Embryonic facial prominence (tissue), 1 donor: ENCODE results near the gene CTSE.
"Not testable (repeated sequence)": the region's sequence is repeated elsewhere in the genome, so short reads cannot be mapped to it uniquely, and the experiment has no call there.

Experiments
- DNase-seq: peaks from one replicate; pipeline ENCODE4 v3.0.0-alpha.2; 2016; ENCODE audit errors: extremely low spot score

Gene CTSE

DNA sequence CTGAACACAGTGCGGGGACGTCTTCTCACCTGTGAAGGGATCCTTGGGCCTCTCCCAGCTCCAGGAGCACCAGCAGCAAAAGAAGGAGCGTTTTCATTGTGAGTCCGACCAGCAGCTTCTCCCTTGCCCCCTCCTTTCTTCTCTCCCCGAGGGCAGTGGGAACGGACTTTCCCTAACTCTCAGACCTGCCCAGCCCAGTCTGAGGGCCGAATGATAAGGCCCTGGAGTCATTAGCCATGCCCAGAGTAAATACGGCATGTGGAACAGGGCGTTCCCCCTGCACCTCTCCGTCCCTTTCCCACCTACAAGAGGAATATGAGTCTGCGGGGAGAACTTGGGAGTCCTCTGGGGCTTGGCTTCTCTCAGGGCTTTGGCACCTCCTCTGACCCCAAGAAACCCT lies at the start of gene CTSE:
CTSE (minus strand) TSS at position 201 of the 400 bp plus-strand sequence; CDS start at position 97, 104 bp downstream.
- DNase-seq, result no peak

DNA sequence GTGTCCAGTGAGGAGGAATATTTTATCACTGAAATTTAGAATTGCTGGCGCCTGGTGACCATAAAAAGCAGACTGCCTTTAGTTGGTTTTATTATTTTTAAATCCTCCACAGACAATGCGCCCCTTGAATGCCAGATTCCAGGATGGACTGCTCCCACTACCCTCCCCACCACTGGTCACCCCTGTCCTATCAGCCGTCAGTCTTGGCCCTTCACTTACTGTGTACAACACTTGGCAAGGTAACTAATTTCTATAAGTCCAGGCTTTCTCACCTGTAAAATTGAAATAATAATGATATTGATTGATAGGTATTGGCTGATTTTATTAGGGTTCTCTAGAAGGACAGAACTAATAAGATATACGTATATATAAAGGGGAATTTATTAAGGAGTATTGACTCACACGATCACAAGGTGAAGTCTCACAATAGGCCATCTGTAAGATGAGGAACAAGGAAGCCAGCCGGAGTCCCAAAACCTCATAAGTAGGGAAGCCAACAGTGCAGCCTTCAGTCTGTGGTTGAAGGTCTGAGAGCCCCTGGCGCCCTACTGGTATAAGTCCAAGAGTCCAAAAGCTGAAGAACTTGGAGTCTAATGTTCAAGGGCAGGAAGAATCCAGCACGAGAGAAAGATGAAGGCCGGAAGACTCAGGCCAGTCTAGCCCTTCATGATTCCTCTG lies 47.1 kb upstream of the CTSE start:
- no peak for DNase-seq

DNA sequence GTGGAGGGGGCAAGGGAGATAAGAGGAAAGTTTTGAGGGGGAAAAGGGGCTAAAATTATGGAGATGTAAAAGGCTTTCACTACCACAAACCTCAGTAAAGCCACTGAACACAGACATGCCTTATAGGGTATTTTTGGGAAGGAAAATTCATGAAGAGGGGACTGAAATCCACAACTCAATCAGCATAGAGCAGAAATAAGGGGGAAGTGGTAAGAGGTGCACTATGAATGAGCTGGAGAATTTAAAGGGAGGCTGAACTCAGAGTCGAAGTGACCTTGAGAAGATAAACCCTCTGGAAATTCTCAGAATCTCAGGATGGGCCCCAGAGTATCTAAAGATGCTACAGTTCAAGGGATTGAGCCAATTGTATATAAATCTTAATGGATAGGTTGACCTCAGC lies 44.6 kb upstream of the CTSE start:
- DNase-seq, result no peak

DNA sequence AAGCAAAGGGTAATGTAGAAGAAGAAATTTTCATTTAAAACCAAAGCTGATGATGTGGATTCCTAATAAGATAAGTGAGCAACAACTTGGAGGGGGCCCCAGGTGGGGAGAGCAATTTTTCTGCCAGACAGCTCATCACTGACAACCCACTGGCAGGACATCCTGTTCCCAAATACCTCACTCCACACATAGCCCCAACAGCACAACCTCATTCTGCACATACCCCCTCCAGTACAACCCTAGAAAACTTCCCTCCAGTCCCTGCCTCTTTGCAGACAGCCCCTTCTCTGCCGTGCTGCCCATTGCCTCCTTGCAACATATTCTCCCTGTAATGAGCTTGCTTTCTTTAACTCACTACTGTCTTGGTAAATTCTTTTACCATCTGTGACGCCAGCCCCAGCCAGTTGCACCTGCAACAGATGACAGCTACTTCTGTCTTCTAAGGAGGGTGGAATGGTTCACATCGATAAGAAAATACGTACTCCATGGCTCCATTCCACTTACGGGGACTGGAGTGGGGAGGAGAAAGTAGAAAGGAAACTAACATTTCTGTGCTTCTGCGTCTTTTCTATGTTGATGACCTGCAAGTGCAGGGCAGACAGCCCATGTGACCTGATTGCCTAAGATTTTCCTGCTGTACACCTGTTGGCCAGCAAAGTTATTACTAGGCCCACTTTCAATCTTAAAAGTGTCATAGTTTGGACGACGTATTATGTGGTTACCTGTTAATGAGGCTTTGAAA lies 44.0 kb upstream of the CTSE start:
- no peak for DNase-seq

DNA sequence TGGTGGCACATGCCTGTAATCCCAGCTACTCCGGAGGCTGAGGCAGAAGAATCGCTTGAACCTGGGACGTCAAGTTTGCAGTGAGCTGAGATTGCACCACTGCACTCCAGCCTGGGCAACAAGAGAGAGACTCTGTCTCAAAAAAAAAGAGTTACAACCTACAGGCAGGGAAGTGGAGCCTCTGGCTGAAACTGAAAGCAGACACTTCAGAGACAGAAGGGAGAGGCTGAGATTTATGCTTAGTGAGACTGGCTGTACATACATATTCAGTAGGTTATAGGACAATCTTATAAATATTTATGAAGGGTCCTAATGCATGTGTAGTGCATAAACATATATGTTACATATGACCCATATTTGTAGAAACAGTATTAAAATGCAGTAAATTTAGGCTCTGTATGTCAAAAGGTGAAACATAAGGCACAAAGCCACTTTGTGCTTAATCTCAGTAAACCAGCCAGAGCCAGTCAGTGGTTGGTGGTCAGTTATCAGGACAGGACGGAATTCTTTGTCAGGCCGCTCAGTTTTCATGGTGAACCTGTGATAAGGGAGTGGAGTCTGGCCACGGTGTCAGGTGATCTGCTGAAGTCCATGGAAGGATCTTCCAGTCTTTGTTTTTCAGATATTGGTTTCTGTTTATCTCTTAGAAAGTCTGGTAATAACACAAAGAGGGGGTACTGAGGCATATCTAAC lies 42.9 kb upstream of the CTSE start:
- no peak for DNase-seq

DNA sequence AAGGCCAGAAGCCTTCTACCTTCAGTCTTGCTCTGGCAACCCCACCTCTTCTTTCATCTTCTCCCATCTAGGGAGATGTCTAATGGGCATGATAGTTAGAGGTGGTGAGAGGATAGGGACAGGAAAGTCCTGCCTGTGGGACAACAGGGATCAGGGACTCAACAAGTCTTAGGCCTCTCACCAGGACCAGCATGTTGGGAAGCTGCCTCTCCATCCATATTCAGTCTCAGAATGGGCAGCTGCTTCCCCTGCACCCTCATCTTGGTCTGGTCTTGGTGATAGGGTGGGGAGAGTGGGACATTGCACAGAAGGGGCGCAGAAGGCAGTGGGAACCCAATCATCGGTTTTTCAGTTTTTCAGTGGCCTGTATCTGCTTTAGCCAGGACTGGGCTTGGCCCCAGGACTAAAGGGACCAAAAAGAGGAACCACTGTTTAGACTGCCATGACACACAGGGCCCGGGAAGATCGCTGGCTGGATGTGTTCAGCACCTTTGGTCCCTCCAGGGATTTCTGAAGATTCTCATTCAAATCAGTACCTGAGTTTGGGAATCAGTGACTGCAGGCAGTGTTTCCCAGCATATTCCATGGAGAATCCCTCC lies 42.0 kb upstream of the CTSE start:
- DNase-seq, result no peak

DNA sequence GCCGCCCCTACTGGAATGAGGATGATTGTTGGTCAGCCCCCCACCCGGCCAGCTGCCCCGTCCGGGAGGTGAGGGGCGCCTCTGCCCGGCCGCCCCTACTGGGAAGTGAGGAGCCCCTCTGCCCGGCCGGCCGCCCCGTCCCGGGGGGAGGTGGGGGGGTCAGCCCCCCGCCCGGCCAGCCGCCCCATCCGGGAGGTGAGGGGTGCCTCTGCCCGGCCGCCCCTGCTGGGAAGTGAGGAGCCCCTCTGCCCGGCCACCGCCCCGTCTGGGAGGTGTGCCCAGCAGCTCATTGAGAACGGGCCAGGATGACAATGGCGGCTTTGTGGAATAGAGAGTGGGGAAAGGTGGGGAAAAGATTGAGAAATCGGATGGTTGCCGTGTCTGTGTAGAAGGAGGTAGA lies 40.8 kb upstream of the CTSE start:
- not testable (repeated sequence) for DNase-seq

DNA sequence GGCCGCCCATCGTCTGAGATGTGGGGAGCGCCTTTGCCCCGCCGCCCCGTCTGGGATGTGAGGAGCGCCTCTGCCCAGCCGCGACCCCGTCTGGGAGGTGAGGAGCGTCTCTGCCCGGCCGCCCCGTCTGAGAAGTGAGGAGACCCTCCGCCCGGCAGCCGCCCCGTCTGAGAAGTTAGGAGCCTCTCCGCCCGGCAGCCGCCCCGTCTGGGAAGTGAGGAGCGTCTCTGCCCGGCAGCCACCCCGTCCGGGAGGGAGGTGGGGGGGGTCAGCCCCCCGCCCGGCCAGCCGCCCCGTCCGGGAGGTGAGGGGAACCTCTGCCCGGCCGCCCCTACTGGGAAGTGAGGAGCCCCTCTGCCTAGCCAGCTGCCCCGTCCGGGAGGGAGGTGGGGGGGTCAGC lies 40.3 kb upstream of the CTSE start:
- DNase-seq, result not testable (repeated sequence)

DNA sequence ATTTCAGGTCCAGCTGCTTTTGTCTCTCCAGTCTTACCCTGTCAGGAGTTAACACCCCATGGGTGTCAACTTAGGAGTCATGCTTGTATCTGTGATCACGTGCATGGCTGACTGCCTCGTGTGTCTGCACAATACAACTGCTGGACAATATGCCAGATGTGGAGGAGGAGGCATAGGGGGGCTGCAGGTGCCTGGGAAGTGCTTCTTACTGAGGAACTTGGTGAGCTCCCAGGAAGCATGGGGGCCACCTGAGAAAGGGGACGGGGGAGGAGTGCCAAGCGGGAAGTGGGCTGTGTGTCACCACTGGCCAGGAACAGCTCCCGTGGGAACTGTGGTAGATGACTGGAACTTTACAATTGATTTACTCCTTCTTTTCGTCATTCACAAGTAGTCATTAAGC lies 38.8 kb upstream of the CTSE start:
- DNase-seq, result no peak

DNA sequence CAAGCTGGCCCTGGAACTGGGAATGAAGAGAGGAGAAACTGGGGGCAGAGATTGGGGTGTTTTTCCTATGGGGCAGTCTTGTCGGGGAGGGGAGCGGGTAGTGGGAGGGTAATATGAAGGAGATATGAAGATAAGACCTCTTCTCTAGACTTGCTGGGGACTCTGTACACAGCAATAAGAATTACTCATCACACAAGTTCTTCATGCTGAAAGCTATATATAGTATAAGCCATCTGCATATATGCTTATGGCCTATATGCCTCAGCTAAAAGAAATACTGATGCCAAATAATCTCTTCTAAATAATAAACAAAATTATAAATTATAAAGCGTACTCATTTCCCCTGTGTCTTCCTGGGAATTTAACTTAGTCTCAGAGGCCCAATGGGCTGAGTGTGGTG lies 37.1 kb upstream of the CTSE start:
- no peak for DNase-seq

DNA sequence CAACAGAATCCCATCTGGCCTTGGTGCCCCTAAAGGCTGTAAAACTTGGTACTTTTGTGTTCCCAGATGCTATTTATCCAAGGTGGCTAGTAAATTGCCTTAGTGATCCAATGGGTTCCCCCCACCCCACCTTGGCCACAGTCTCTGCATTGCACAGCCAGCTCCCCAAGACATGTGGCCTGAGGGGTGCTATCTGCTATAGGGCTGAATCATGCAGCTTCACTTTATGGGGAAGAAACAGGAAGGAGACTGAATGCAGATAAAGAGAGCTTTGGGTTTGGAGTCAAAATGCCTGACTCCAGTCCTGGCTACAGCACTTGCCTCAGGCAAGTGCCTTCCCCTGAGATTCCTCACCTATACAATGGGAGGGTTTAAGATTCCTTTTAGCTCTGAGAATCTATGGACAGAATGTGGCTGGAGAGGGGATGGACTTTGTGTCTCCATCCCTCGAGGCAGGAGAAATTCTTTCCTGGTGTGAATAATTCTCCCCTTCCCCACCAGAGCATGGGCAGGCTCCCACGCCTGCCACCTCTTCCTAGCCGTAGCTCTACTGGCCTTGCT lies 35.7 kb upstream of the CTSE start:
- DNase-seq, result no peak

DNA sequence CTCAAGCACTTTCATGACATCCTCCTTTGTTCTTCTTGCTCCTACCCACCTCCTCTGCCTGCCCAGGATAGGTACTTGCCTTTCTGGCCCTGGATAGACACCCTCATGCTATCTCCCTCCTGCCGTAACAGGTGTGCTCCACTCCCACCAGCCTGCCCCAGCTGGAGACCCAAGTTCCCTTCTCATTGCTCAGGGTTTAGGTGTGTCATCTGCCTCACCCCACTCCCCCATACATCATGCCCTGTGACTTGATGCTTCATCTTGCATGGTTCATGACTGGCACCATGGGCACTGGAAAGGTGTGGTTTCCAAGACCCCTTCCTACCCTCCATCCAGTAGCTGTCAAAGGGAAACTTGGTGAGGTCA lies 35.2 kb upstream of the CTSE start:
- DNase-seq, result no peak

DNA sequence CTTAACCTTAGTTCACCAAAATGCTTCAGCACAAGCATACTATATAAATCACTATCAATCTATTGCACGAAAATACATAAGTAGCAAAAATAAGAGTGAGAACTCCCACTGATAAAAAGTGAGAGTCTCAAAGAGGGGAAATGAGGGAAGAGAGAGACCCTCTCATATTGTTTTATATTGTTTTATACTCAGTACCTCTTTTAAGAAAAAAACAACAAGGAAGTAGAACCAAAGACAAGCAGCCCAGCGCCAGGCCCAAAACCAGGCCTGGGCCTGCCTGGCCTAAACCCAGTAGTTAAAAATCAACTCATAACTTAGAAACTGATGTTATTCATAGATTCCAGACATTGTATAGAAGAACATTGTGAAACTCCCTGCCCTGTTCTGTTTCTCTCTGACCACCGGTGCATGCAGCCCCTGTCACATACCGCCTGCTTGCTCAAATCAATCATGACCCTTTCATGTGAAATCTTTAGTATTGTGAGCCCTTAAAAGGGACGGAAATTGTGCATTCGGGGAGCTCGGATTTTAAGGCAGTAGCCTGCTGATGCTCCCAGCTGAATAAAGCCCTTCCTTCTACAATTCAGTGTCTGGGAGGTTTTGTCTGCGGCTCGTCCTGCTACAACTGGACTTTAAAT lies 34.7 kb upstream of the CTSE start:
- not testable (repeated sequence) for DNase-seq

DNA sequence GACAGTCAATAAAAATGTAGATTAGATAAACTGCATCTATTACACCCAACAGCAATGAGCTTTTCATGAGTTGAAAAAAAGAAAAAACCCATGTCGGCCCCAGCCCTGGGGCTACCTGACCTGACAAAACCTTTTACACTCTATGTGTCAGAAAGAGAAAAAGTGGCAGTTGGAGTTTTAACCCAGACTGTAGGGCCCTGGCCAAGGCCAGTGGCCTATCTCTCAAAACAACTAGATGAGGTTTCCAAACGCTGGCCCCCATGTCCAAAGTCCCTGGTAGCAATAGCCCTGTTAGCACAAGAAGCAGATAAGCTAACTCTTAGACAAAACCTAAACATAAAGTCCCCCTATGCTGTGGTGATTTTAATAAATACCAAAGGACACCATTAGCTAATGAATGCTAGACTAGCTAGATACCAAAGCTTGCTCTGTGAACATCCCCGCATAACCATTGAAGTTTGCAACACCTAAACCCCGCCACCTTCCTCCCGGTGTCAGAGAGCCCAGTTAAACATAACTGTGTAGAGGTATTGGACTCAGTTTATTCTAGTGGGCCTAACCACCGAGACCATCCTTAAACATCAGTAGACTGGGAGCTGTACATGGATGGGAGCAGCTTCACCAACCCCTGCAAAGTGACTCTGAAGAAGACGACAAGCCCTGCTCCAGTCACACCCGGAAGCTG lies 32.1 kb upstream of the CTSE start:
- DNase-seq, result not testable (repeated sequence)

DNA sequence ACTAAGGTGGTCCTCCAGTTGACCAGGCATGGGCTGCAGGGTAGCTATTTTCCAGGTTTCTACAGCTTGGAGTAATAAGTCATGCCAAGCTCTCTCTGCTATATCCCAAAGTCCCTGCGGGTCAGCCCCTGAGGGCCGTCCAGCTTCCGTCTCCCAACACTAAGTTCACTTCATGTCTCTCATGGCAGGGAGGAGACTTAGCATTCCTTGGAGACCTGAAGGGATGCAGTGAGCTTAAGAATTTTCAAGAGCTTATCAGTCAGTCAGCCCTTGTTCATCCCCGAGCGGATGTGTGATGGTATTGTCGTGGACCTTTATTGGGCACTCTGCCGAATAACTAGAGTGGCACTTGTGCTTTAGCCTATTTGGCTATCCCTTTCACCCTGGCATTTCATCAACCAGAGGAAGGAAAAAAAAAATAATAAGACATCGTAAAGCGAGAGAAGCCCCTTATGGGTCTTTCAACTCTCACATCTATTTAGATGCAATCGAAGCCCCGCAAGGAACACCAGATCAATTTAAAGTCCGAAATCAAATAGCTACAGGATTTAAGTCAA lies 31.5 kb upstream of the CTSE start:
- DNase-seq, result not testable (repeated sequence)

DNA sequence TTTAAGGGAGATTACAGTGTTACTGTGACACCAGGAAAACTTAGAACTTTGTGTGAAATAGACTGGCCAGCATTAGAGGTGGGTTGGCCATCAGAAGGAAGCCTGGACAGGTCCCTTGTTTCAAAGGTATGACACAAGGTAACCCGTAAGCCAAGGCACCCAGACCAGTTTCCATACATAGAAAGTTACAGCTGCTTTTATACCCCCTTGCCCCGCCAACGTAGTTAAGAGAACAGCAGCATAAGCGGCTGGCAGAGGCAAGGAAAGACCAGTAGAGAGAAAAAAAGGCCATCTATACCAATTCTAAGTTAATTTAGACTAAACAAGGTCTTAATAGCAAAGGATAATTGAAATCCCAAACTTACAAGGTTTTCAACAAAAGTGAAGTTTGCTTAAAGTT lies 29.9 kb upstream of the CTSE start:
- DNase-seq, result not testable (repeated sequence)

DNA sequence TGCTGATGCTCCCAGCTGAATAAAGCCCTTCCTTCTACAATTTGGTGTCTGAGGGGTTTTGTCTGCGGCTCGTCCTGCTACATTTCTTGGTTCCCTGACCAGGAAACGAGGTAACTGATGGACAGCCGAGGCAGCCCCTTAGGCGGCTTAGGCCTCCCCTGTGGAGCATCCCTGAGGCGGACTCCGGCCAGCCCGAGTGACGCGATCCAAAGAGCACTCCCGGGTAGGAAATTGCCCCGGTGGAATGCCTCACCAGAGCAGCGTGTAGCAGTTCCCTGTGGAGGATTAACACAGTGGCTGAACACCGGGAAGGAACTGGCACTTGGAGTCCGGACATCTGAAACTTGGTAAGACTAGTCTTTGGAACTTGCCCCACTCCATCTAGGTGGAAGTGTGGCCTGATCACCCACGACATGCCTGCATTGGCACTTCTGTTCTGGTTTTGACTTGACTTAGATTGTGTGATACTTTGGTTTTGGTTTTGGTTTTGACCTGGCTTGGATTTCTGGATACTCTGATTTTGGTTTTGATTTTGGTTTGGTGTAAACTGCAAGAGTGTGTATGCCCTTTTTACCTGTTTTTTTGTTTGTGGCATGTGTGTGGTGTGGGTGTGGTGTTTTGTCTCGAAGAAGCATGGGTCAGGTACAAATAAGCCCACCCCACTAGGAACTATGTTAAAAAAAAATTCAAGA lies 29.4 kb upstream of the CTSE start, which contains the start of gene RHEX:
RHEX (plus strand) TSS at position 255 of the 692 bp plus-strand sequence. CDS start 44,656 bp downstream, outside the sequence.
- not testable (repeated sequence) for DNase-seq

DNA sequence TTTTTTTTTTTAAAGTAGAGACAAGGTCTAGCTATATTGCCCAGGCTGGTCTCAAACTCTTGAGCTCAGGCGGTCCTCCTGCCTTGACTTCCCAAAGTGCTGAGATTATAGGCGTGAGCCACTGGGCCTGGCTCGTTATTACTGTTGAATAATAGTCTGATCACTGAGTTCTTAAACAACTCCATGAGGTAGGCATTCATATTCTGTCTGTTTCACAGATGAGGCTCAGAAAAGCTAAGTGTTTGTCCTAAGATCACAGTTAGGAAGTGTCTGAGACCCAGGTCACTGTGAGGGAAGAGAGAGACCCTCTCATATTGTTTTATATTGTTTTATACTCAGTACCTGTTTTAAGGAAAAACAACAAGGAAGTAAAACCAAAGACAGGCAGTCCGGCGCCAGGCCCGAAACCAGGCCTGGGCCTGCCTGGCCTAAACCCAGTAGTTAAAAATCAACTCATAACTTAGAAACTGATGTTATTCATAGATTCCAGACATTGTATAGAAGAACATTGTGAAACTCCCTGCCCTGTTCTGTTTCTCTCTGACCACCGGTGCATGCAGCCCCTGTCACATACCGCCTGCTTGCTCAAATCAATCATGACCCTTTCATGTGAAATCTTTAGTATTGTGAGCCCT lies 28.7 kb upstream of the CTSE start:
- not testable (repeated sequence) for DNase-seq

DNA sequence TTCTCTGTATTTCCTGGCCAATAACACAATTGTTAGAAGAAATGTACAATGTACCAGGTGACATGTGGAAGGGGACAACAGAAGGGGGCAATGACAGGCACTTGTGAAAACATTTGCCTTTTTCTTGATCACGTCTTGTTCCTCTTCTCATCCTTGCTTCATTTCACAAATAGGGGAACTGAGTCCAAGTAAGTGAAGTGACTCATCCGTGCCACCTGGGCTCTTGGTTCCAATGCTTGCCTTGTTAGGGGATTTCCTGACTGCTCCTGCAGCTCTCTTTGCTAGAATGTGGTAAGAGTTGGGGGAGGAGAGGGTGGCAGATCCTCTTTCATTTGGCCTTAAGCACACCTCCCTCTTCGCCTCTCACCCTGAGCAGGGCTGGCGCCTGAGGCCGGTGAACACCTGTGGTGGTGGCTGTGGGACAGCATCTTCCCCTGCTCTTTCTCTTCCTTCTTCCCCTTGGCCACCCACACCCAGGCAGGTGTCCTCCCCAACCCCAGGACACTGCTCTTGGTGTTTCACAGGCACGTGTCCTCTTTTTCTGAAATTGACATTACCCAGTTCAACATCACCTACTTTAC lies 27.1 kb upstream of the CTSE start:
- DNase-seq, result no peak
